GM12892 (cell line): Measurements from ENCODE around the gene RTTN.

Source experiments
- POLR2A ChIP-seq: IDR thresholded peaks from 2 replicates; pipeline ENCODE4 v1.6.1; 2011; ENCODE audit warnings: low read depth, low read length, control low read depth
- POLR2AphosphoS5 ChIP-seq: IDR thresholded peaks from 2 replicates; pipeline ENCODE4 v1.6.1; 2011; ENCODE audit warnings: low read depth, low read length, control low read depth
- TAF1 ChIP-seq: IDR thresholded peaks from 2 replicates; pipeline ENCODE4 v1.6.1; 2011; ENCODE audit warnings: low read depth, mild to moderate bottlenecking, control low read depth, low read length, borderline replicate concordance

DNA sequence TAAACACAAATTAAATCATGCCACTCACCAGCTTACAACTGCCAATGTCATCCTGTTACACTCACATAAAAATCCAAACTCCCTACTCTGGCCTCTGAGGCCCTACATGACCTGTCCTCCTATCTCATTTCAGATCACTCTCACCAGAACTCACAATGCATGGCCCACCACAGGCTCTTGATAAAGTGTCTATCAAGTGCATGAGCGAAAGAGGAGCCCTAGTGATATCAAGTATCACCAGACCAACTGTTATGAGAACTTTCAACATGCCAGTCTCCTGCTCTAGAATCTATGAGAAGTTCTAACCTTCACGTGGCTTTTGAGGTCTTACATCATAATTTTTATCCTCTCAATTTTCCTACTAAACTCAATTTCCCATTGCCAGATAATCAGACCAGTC lies 181.4 kb downstream of the RTTN start:
- TF ChIP-seq POLR2AphosphoS5 (no peak), TAF1 (no peak), POLR2A (no peak)
